ENCODE results near the gene UXS1. TPM values are rescaled to one million over a fixed set of nuclear protein-coding genes. Genes with fewer than 3 reads are reported as not detected.

UXS1 gene
- polyA plus RNA-seq, 1 donor from 2014 or later: 19.1 TPM

DNA sequence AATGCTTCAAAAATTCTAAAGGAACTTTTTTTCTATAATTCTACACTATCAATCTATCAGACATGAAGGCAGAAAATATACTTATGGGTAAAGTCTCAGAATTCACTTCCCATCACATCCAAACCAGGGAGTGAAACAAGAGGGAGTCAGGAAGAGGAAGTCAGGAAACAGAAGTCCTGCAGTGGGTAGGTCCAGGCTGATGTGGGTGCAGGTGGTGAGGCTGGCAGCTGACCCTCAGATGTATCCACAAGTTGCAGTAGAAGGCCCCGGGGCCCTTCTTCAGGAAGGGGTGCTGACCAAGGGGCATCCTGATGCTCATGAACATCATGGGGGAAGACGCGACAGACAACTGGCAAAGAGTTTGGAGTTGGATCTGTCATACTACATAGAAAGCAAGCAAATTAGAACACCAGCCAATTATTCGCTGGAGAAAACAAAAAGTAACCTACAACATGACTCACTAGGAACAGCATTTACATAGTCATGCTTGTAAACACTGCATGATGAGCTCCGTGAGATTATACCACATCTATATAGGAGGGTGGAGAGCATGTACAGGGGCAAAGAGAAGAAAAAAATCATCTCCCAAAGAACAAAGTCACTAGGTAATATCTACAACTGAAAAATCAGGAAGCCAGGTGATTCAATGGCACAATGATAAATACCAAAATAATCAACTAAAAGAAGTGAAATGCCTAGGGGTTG lies 4.2 kb downstream of the UXS1 start:
- TF ChIP-seq, protein P1, sequence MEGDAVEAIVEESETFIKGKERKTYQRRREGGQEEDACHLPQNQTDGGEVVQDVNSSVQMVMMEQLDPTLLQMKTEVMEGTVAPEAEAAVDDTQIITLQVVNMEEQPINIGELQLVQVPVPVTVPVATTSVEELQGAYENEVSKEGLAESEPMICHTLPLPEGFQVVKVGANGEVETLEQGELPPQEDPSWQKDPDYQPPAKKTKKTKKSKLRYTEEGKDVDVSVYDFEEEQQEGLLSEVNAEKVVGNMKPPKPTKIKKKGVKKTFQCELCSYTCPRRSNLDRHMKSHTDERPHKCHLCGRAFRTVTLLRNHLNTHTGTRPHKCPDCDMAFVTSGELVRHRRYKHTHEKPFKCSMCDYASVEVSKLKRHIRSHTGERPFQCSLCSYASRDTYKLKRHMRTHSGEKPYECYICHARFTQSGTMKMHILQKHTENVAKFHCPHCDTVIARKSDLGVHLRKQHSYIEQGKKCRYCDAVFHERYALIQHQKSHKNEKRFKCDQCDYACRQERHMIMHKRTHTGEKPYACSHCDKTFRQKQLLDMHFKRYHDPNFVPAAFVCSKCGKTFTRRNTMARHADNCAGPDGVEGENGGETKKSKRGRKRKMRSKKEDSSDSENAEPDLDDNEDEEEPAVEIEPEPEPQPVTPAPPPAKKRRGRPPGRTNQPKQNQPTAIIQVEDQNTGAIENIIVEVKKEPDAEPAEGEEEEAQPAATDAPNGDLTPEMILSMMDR (IDR thresholded peaks at IDR 0.05; ENCODE audit: poor library complexity, severe bottlenecking): no peak
- TF ChIP-seq SMC3 (conservative IDR thresholded peaks at IDR 0.05; ENCODE audit: poor library complexity) (no peak), EZH2 (IDR thresholded peaks at IDR 0.05; ENCODE audit: borderline replicate concordance, insufficient read depth, low read length, poor library complexity, severe bottlenecking) (no peak), EP300 (conservative IDR thresholded peaks at IDR 0.05; ENCODE audit: poor library complexity, severe bottlenecking) (no peak), POLR2AphosphoS5 (IDR thresholded peaks at IDR 0.05) (no peak), RAD21 (conservative IDR thresholded peaks at IDR 0.05) (no peak), MXI1 (conservative IDR thresholded peaks at IDR 0.05; ENCODE audit: poor library complexity, severe bottlenecking) (no peak), TAF1 (IDR thresholded peaks at IDR 0.05; ENCODE audit: low read depth) (no peak)
- TF ChIP-seq, protein P2, sequence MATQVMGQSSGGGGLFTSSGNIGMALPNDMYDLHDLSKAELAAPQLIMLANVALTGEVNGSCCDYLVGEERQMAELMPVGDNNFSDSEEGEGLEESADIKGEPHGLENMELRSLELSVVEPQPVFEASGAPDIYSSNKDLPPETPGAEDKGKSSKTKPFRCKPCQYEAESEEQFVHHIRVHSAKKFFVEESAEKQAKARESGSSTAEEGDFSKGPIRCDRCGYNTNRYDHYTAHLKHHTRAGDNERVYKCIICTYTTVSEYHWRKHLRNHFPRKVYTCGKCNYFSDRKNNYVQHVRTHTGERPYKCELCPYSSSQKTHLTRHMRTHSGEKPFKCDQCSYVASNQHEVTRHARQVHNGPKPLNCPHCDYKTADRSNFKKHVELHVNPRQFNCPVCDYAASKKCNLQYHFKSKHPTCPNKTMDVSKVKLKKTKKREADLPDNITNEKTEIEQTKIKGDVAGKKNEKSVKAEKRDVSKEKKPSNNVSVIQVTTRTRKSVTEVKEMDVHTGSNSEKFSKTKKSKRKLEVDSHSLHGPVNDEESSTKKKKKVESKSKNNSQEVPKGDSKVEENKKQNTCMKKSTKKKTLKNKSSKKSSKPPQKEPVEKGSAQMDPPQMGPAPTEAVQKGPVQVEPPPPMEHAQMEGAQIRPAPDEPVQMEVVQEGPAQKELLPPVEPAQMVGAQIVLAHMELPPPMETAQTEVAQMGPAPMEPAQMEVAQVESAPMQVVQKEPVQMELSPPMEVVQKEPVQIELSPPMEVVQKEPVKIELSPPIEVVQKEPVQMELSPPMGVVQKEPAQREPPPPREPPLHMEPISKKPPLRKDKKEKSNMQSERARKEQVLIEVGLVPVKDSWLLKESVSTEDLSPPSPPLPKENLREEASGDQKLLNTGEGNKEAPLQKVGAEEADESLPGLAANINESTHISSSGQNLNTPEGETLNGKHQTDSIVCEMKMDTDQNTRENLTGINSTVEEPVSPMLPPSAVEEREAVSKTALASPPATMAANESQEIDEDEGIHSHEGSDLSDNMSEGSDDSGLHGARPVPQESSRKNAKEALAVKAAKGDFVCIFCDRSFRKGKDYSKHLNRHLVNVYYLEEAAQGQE (IDR thresholded peaks at IDR 0.05; ENCODE audit: borderline replicate concordance): no peak

DNA sequence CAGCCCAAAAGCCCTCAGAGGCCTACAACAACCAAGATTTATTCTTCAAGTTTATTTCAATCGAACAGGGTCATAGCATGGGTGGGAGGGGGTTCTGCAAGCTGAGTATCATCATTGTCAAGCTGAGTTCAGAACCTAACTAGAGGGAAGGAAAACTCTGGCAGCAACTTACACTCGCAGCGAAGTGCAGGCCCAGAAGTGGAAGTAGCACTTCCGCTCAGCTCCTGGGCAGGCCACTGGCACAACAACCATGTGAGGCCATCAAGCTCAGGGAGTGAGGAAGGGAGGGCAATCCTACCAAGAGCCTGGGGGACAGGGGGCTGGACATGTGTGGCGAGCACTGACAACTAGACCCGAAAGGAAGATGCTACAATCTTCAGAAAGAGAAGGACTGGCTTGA lies 4.8 kb downstream of the UXS1 start:
- no peaks in the 10 kb centered on the region for H3K9me2 ChIP-seq (ENCODE audit: insufficient read depth, low read length)
- no peak overlapping the region for H3K4me2 ChIP-seq (ENCODE audit: low read length)
- H3K4me3 ChIP-seq (ENCODE audit: low read length): no peak overlapping the region
- TF ChIP-seq RAD21 (conservative IDR thresholded peaks at IDR 0.05): no peak
- H3K36me3 ChIP-seq (ENCODE audit: insufficient read depth, low read length): no peaks in the 10 kb centered on the region
- H3F3A ChIP-seq (ENCODE audit: insufficient read depth, low read length, poor library complexity, severe bottlenecking): no peaks in the 10 kb centered on the region
- H3K9me3 ChIP-seq (ENCODE audit: low read length): no peaks in the 10 kb centered on the region
- no peak overlapping the region for H3K27ac ChIP-seq (ENCODE audit: low read length)
- H3K27me3 ChIP-seq (ENCODE audit: insufficient read depth, low read depth, low read length): no peaks in the 10 kb centered on the region
- H3K9ac ChIP-seq (ENCODE audit: low read length): no peak overlapping the region
- H2AFZ ChIP-seq (ENCODE audit: low read depth, low read length): no peak overlapping the region
- H4K20me1 ChIP-seq (ENCODE audit: insufficient read depth): no peaks in the 10 kb centered on the region
- peaks cover 65% of the 10 kb centered on the region for H3K79me2 ChIP-seq (replicated peaks; ENCODE audit: insufficient read depth, low read length)

More for the DNA sequence above, 4.2 kb downstream of the UXS1 start:
- H3K9me2 ChIP-seq (ENCODE audit: insufficient read depth, low read length): no peaks in the 10 kb centered on the region
- no peaks in the 10 kb centered on the region for H3F3A ChIP-seq (ENCODE audit: insufficient read depth, low read length, poor library complexity, severe bottlenecking)
- no peak overlapping the region for H3K27ac ChIP-seq (ENCODE audit: low read length)
- no peaks in the 10 kb centered on the region for H3K9me3 ChIP-seq (ENCODE audit: low read length)
- H3K9ac ChIP-seq (ENCODE audit: low read length): no peak overlapping the region
- no peak overlapping the region for H3K4me2 ChIP-seq (ENCODE audit: low read length)
- peaks cover 63% of the 10 kb centered on the region for H3K79me2 ChIP-seq (replicated peaks; ENCODE audit: insufficient read depth, low read length)
- no peak overlapping the region for H3K4me3 ChIP-seq (ENCODE audit: low read length)
- H3K27me3 ChIP-seq (ENCODE audit: insufficient read depth, low read depth, low read length): no peaks in the 10 kb centered on the region
- H4K20me1 ChIP-seq (ENCODE audit: insufficient read depth): no peaks in the 10 kb centered on the region
- no peak overlapping the region for H2AFZ ChIP-seq (ENCODE audit: low read depth, low read length)
- no peaks in the 10 kb centered on the region for H3K36me3 ChIP-seq (ENCODE audit: insufficient read depth, low read length)
